GM12801 (cell line): ENCODE data around the gene ITPR3.

Experiments
- CTCF ChIP-seq: IDR thresholded peaks from one replicate; pipeline ENCODE4 v1.5.1; 2011; ENCODE audit warnings: control low read depth; ENCODE audit not compliant: insufficient read length; ENCODE audit errors: extremely low read depth

The ITPR3 gene

DNA sequence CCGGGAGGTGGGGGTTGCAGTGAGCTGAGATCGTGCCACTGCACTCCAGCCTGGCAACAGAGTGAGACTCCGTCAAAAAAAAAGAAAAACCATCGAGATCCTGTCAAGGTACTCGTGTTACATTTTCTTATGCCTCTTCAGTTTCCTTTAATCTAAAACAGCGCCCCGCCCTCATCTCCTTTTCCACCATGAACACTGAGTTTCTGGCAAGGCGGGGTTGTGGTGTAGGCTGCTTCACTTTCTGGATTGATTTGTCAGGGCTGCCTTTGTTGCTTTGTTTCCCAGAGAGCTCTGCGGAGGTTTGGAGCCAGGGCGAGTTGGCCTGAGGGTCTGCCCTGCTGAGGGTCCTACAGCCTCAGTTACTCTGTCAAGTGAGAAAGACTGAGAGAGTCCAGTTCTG, 8.9 kb downstream of the ITPR3 start:
- TF ChIP-seq CTCF: no peak

DNA sequence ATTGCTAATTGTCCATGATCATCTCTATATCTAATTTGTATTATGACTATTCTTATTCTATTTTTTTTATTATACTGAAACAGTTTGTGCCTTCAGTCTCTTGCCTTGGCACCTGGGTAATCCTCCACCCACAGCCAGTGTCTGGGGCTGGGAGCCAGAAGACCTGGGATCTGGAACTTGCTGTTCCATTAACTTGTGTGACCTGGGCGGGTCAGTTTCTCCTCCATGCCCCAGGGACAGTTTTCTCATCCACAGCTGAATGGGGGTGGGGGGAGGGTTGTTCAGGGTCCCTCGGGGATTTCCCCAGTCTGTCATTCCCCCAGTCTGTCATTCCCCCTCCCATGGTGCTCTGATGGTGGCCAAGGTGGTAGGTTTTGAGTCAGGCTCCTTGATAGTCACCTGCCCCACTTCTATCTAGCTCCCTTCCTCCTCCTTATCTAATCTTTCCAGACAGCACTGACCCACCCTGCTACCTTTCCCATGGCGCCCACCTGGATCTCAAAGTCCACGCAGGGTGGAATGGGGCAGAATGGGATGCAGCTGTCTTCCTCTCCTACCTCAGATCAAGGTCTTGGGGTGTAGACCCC, 10.9 kb downstream of the ITPR3 start:
- TF ChIP-seq CTCF: no peak

DNA sequence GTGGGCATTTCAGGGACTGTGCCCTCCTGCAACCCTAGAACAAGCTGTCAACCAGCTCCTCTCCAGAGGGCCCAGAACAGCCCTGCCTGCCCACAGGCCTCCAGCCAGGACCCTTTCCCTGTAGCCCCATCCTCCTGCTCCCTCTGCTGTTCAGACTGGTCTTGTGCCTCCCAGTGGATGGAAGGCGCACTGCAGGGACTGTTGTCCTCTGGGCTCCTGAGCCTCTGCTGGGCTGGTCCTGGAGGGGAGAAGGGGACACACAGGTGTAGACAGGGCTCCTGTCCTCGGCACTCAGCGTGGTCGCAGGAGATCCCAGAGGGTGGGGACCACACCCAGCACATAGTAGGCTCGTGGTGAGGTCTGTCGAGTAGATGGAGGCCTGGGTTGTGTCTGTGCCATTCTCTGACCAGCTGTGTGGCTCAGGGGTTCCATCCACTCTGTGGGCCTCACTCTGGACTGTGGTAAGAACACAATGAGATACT, 11.5 kb downstream of the ITPR3 start:
- TF ChIP-seq CTCF: no peak

GRCh38 chr6:33633084-33633461, 12.0 kb downstream of the ITPR3 start:
- TF ChIP-seq CTCF: no peak

- TF ChIP-seq CTCF: no peak
Measured at GRCh38 chr6:33633462-33634158, 12.5 kb downstream of the ITPR3 start.

DNA sequence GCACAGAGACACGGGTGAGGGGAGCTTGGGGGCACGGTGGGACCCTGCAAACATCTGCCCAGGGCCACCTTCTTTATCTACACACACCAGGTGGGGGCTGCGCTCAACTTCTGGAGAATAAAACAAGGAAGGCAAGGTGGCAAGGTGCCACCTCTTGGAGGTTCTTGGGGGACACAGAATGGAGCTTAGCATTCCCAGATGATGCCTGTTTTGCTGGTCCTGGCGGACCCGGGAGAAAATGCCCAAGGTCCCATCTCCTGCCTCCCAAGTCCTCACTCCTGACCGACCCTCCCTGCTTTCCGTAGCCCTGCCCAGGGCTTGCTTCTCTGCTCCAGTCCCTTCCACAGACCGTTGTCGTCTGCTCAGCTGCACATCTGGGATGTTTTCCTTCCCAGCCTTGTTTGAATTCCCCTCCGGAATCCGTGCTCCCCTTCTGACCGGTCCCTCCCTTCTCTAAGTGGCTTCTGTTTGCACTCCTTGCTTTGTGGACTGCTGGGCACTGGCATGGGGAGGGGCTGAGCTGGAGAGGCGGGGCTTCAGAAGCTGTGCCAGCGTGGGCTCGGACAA, 13.1 kb downstream of the ITPR3 start:
- TF ChIP-seq CTCF: no peak

- TF ChIP-seq CTCF: no peak
Measured at GRCh38 chr6:33634946-33635345, 13.8 kb downstream of the ITPR3 start.
